Lower lobe of right lung (tissue), 2 donors: ENCODE results near the gene GPR143. TPM values are rescaled to one million over a fixed set of nuclear protein-coding genes. Genes with fewer than 3 reads are reported as not detected.
"Not testable (repeated sequence)": the region's sequence is repeated elsewhere in the genome, so short reads cannot be mapped to it uniquely, and the experiment has no call there.

ENCODE experiments used
- ATAC-seq, 2 donors: fragments of 200-7000 bp; cut with Tn5 transposase; one replicate each; pipeline ENCODE4 v1.9.1; 2020 to 2022; ENCODE audit warnings: mild to moderate bottlenecking in 2 of 2, moderate library complexity in 2 of 2
- DNase-seq: peaks from one replicate; pipeline ENCODE4 v3.0.0-alpha.2; 2020
- H3K27ac ChIP-seq: fragments of 200-600 bp; one replicate; pipeline ENCODE4 v1.8.0; 2022
- H3K27me3 ChIP-seq: fragments of 200-600 bp; one replicate; pipeline ENCODE4 v1.8.0; 2022; ENCODE audit warnings: low read depth
- H3K36me3 ChIP-seq: fragments of 200-600 bp; one replicate; pipeline ENCODE4 v1.8.0; 2022; ENCODE audit warnings: mild to moderate bottlenecking
- H3K4me1 ChIP-seq: fragments of 200-600 bp; one replicate; pipeline ENCODE4 v1.8.0; 2022
- H3K4me3 ChIP-seq: fragments of 200-600 bp; one replicate; pipeline ENCODE4 v1.8.0; 2022; ENCODE audit warnings: mild to moderate bottlenecking
- H3K9me3 ChIP-seq: fragments of 200-600 bp; one replicate; pipeline ENCODE4 v1.8.0; 2022
- CTCF ChIP-seq: fragments of 200-600 bp; IDR thresholded peaks from one replicate; pipeline ENCODE4 v1.8.0; 2022; ENCODE audit warnings: antibody characterized with exemption, mild to moderate bottlenecking
- intact Hi-C: fragments of 100-400 bp; cut with DNase I; formaldehyde crosslinking; loops from one replicate; pipeline ENCODE4 v1.11.0; 2022
- long read RNA-seq: library from polyadenylated mRNA; unstranded; transcript quantifications from one replicate; pipeline ENCODE4 v2.0.0, GENCODE V29; 2021
- total RNA-seq: library from RNA; stranded (reverse); fragmentation: NEBNext Ultra II Directional; extraction: Animal tissue kit (Norgen Biotek cat#: 25700); gene quantifications from one replicate; pipeline ENCODE4 v1.2.1, GENCODE V29; 2021
- donor health status: DM: no; HTN: yes; CAD: no; lungs with severe emphysema.

GPR143 gene
- 0.47 TPM for total RNA-seq
- long read RNA-seq, partial matches to known transcripts, result 0 of 2 reads
- long read RNA-seq, other reads (novel, unspliced or antisense), result 1 of 2 reads

- ATAC-seq, result no peak
- Histone ChIP-seq H3K4me3 (no peak within 1 kb of the TSS), H3K9me3 (no peaks in the 10 kb centered on the region), H3K36me3 (no peaks in the 10 kb centered on the region), H3K4me1 (no peaks in the 10 kb centered on the region), H3K27ac (no peak within 1 kb of the TSS), H3K27me3 (no peaks in the 10 kb centered on the region)
- no peak for DNase-seq
- intact Hi-C loops, result no loop called here
- no peak for TF ChIP-seq CTCF
Observed at GRCh38 chrX:9765737-9766097, at the start of gene GPR143. Gene GPR143, minus strand, starts transcription at chrX:9765847. Its CDS starts 30 bp downstream, at chrX:9765817.

GRCh38 chrX:9811086-9811485, 45.4 kb upstream of the GPR143 start:
- H3K4me3 ChIP-seq, H3K4me1 ChIP-seq, H3K27me3 ChIP-seq, intact Hi-C loops, ATAC-seq, DNase-seq, H3K27ac ChIP-seq, H3K9me3 ChIP-seq, H3K36me3 ChIP-seq: not testable (repeated sequence)

- intact Hi-C loops, ATAC-seq, H3K27me3 ChIP-seq, H3K9me3 ChIP-seq, H3K4me1 ChIP-seq, DNase-seq, H3K4me3 ChIP-seq, H3K36me3 ChIP-seq, H3K27ac ChIP-seq: not testable (repeated sequence)
Observed at GRCh38 chrX:9809876-9810275, 44.2 kb upstream of the GPR143 start.

- no peak for DNase-seq
- Histone ChIP-seq H3K36me3 (no peaks in the 10 kb centered on the region), H3K27ac (no peak overlapping the region), H3K4me3 (no peak overlapping the region), H3K9me3 (no peaks in the 10 kb centered on the region), H3K27me3 (no peaks in the 10 kb centered on the region), H3K4me1 (no peaks in the 10 kb centered on the region)
- intact Hi-C loops, result no loop called here
- no peak for TF ChIP-seq CTCF
- peak in 1 of 2 donors; percentile 19 for ATAC-seq
Observed at GRCh38 chrX:9807355-9808182, 41.9 kb upstream of the GPR143 start.

- Histone ChIP-seq H3K36me3 (no peaks in the 10 kb centered on the region), H3K4me1 (no peaks in the 10 kb centered on the region), H3K4me3 (no peak overlapping the region), H3K9me3 (no peaks in the 10 kb centered on the region), H3K27me3 (no peaks in the 10 kb centered on the region), H3K27ac (no peak overlapping the region)
- intact Hi-C loops, result no loop called here
- no peak for DNase-seq
- no peak for ATAC-seq
- TF ChIP-seq CTCF, result no peak
Observed at GRCh38 chrX:9805956-9806355, 40.3 kb upstream of the GPR143 start.

GRCh38 chrX:9804444-9804843, 38.8 kb upstream of the GPR143 start:
- no peaks in the 10 kb centered on the region for H3K4me1 ChIP-seq
- intact Hi-C loops, result no loop called here
- H3K27me3 ChIP-seq, result no peaks in the 10 kb centered on the region
- DNase-seq (no peak), ATAC-seq (no peak)
- TF ChIP-seq CTCF, result no peak
- no peaks in the 10 kb centered on the region for H3K36me3 ChIP-seq
- H3K4me3 ChIP-seq, result no peak overlapping the region
- no peak overlapping the region for H3K27ac ChIP-seq
- no peaks in the 10 kb centered on the region for H3K9me3 ChIP-seq
